Epidermal melanocyte (primary cell): ENCODE measurements around the gene TSR3.

Source experiments
- DNase-seq: peaks from one replicate; pipeline ENCODE4 v3.0.0; 2011; ENCODE audit warnings: low spot score; ENCODE audit not compliant: insufficient read length

The TSR3 gene

GRCh38 chr16:1309888-1310831 lies 41.5 kb downstream of the TSR3 start:
- DNase-seq, result no peak

DNA sequence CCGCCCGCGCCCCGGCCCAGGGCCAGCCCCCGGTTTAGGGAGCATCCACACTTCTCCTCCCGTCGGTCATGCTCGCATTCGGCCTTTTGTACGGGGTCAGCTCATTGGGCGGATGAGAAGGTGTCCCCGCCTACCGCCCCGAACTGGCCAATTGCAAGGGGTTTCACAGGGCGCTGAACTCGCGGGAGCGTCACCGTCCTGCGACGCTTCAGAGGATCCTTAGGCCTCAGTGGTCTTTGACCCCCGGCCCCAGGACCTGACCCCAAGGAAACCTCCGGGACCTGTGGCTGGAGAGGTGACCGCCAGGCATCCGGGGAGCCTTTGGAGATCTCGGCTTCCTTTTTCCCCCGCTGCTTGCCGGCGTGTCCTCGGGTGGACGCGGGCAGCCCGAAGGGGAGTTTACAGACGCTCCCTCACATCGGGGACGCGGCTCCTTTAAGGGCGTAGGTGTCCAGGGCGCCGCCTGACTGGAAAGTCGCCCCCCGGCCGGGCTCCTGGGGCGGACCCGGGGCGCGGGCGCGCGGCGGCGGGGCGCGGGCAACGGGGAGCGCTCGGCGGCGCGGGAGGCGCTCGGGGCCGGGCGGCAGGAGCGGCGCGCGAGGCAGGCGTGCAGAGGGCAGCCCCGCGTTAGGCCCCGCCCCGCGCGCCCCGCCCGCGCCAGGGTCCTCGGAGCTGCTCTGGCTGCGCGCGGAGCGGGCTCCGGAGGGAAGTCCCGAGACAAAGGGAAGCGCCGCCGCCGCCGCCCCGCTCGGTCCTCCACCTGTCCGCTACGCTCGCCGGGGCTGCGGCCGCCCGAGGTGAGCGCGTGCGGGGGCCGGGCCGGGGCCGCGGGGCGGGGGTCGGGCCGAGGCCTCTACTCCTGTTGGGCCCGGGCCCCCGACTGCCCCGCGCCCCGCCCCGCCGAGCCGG lies 42.4 kb downstream of the TSR3 start, which contains the start of gene UBE2I:
Gene UBE2I (plus strand): TSS at position 660 of the 909 bp plus-strand sequence. CDS start 4,395 bp downstream, outside the sequence.
- peak; percentile 95 for DNase-seq

- no peak for DNase-seq
These were observed 43.4 kb downstream of the TSR3 start for GRCh38 chr16:1308036-1308976.

DNA sequence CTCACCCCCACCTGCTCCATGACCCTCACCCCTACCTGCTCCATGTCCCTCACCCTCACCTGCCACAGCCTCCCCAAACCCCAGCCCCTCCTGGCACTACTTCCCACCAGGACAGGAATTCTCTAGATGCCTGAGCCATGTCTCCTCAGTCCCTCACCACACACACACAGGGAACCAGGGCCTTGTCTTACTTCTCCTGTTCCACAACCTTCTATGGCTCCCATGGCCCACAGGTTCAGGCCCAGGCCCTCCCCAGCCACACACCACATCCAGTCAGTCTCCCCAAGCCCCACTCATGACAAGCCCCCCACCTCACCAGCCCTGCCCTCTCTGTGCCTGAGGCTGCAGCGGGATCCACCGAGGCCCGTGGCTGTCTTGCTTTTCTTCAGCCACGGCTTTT lies 45.3 kb downstream of the TSR3 start:
- DNase-seq, result no peak

DNA sequence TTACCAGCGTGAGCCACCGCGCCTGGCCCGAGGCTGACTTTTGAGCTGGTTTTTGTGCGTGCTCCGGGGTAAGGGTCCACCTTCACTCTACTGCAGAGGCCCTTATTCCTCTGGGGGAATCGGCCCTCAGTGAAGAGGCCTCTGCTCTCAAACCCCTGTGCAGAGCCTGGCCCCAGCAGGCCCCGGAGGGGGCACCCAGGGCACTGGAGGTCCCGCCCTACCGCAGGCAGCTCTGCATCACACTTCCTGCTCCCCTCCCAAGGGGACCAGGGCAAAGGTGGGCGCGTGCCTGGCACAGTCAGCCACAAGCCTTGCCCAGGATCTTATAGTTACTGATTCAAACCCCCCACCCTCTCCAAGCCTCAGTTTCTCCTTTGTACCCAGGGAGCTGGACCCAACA lies 45.9 kb downstream of the TSR3 start:
- DNase-seq, result no peak

GRCh38 chr16:1301562-1301961 lies 50.1 kb downstream of the TSR3 start:
- no peak for DNase-seq

GRCh38 chr16:1300664-1301476 lies 50.8 kb downstream of the TSR3 start:
- peak; percentile 74 for DNase-seq

GRCh38 chr16:1299868-1300203 lies 51.8 kb downstream of the TSR3 start:
- no peak for DNase-seq
